CMK (cell line): ENCODE results near the gene ANKRD22.
A peak's percentile ranks its signal among the peaks of the same experiment; 100 is the strongest.

Experiments used
- DNase-seq: peaks from one replicate; pipeline ENCODE4 v3.0.0-alpha.2; 2010; ENCODE audit warnings: low read depth

ANKRD22 gene

GRCh38 chr10:88794731-88795130, 56.9 kb downstream of the ANKRD22 start:
- no peak for DNase-seq

GRCh38 chr10:88793712-88794299, 57.8 kb downstream of the ANKRD22 start:
- no peak for DNase-seq

- no peak for DNase-seq
These were observed 59.0 kb downstream of the ANKRD22 start for GRCh38 chr10:88792661-88793060.

GRCh38 chr10:88791924-88792323, 59.7 kb downstream of the ANKRD22 start:
- no peak for DNase-seq

- DNase-seq = no peak
These were observed 62.7 kb downstream of the ANKRD22 start for GRCh38 chr10:88788924-88789323.

- no peak for DNase-seq
These were observed 64.2 kb downstream of the ANKRD22 start for GRCh38 chr10:88787463-88787862.

GRCh38 chr10:88786032-88786770, 65.4 kb downstream of the ANKRD22 start:
- DNase-seq = no peak

- DNase-seq = peak; percentile 53
These were observed 67.9 kb downstream of the ANKRD22 start for GRCh38 chr10:88783724-88784123.

- DNase-seq = no peak
These were observed 69.4 kb downstream of the ANKRD22 start for GRCh38 chr10:88782222-88782621.

- no peak for DNase-seq
These were observed 70.4 kb downstream of the ANKRD22 start for GRCh38 chr10:88781206-88781605.
